HG03103 (cell line): Measurements from ENCODE around the gene ZBTB34.
"Not testable (repeated sequence)": the region's sequence is repeated elsewhere in the genome, so short reads cannot be mapped to it uniquely, and the experiment has no call there.

Experiments used
- ATAC-seq: cut with Tn5 transposase; IDR thresholded peaks from one replicate; pipeline ENCODE4 v1.9.1; 2021; ENCODE audit warnings: low read depth; ENCODE audit not compliant: unreplicated experiment

Gene ZBTB34

GRCh38 chr9:126860077-126860756, at the start of gene ZBTB34:
ZBTB34 (plus strand) TSS chr9:126860639; CDS start chr9:126879400, 18,761 bp downstream.
- peak; percentile 54 for ATAC-seq

GRCh38 chr9:126813072-126813471, 47.4 kb upstream of the ZBTB34 start:
- ATAC-seq, result no peak

GRCh38 chr9:126814091-126814490, 46.3 kb upstream of the ZBTB34 start:
- ATAC-seq, result no peak

- ATAC-seq, result not testable (repeated sequence)
Observed at GRCh38 chr9:126817615-126818014, 42.8 kb upstream of the ZBTB34 start.

GRCh38 chr9:126818482-126818881, 42.0 kb upstream of the ZBTB34 start:
- no peak for ATAC-seq

GRCh38 chr9:126819482-126819881, 41.0 kb upstream of the ZBTB34 start:
- no peak for ATAC-seq

GRCh38 chr9:126822278-126822677, 38.2 kb upstream of the ZBTB34 start:
- no peak for ATAC-seq

GRCh38 chr9:126822873-126823272, 37.6 kb upstream of the ZBTB34 start:
- ATAC-seq, result no peak

GRCh38 chr9:126824052-126824451, 36.4 kb upstream of the ZBTB34 start:
- not testable (repeated sequence) for ATAC-seq

- ATAC-seq, result no peak
Observed at GRCh38 chr9:126827227-126827626, 33.2 kb upstream of the ZBTB34 start.

GRCh38 chr9:126829035-126829434, 31.4 kb upstream of the ZBTB34 start:
- no peak for ATAC-seq

GRCh38 chr9:126830827-126831226, 29.6 kb upstream of the ZBTB34 start:
- ATAC-seq, result no peak

- no peak for ATAC-seq
Observed at GRCh38 chr9:126832440-126832839, 28.0 kb upstream of the ZBTB34 start.

GRCh38 chr9:126833020-126833419, 27.4 kb upstream of the ZBTB34 start:
- ATAC-seq, result no peak

GRCh38 chr9:126833710-126834345, 26.6 kb upstream of the ZBTB34 start:
- no peak for ATAC-seq

- ATAC-seq, result no peak
Observed at GRCh38 chr9:126834672-126835071, 25.8 kb upstream of the ZBTB34 start.

- no peak for ATAC-seq
Observed at GRCh38 chr9:126836216-126836615, 24.2 kb upstream of the ZBTB34 start.

GRCh38 chr9:126838055-126838811, 22.2 kb upstream of the ZBTB34 start:
- ATAC-seq, result no peak

- no peak for ATAC-seq
Observed at GRCh38 chr9:126838895-126839294, 21.5 kb upstream of the ZBTB34 start.

- no peak for ATAC-seq
Observed at GRCh38 chr9:126839301-126839700, 21.1 kb upstream of the ZBTB34 start.

GRCh38 chr9:126842220-126842842, 18.1 kb upstream of the ZBTB34 start:
- no peak for ATAC-seq
